ENCODE measurements around the gene CFAP97D1. TPM values are rescaled to one million over a fixed set of nuclear protein-coding genes. Genes with fewer than 3 reads are reported as not detected.

Gene CFAP97D1
- total RNA-seq, 1 donor from 2014 or later: 0.16 TPM

DNA sequence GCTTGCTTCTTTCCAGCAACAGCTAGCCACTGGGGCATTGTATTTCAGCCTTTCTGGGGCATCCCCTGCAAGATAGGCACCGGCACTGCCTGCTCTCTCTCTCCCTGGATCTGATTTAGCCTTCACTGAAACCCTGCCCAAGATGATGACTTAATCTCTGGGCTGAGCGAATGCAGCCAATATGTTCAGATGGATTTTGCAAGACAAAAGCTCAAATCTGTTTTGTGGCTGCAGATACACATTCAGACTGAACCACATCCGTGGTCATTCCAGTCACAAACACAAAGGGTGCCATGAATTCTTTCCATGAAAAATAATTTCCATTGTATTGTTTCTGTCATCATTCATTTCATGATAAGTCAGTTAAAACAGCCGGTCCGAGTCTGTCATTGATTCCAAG is 45.9 kb upstream of the CFAP97D1 start:
- no peaks in the 10 kb centered on the region for H3K27me3 ChIP-seq (ENCODE audit: insufficient read depth, low read length)
- H3K4me1 Mint-ChIP-seq (ENCODE audit: low read depth, unreplicated experiment): peaks cover 22% of the 10 kb centered on the region
- H3K4me3 ChIP-seq (ENCODE audit: insufficient read depth, low read depth, low read length): no peak overlapping the region
- H3K9me3 Mint-ChIP-seq (ENCODE audit: unreplicated experiment): peaks cover 2% of the 10 kb centered on the region
- H3K4me2 ChIP-seq (ENCODE audit: low read length): peak overlapping the region; percentile 49
- peak overlapping the region; percentile 21 for H3K9ac ChIP-seq (ENCODE audit: low read length)
- H3K4me1 ChIP-seq (ENCODE audit: insufficient read depth, low read length): peaks cover 26% of the 10 kb centered on the region
- peak overlapping the region; percentile 24 for H3K27ac ChIP-seq (ENCODE audit: low read depth, low read length)
- H3K27me3 Mint-ChIP-seq (ENCODE audit: low read depth, unreplicated experiment): no peaks in the 10 kb centered on the region
- H2AFZ ChIP-seq (ENCODE audit: low read depth, low read length): no peak overlapping the region
- H3K27ac Mint-ChIP-seq (ENCODE audit: unreplicated experiment): no peak overlapping the region
- FAIRE-seq (peak; percentile 96), DNase-seq (ENCODE audit: low read depth) (peak; percentile 95)
- H3K79me2 ChIP-seq (ENCODE audit: insufficient read depth, low read length): no peaks in the 10 kb centered on the region
- H3K36me3 Mint-ChIP-seq (ENCODE audit: low read depth, unreplicated experiment): no peaks in the 10 kb centered on the region
- no peak overlapping the region for H3K4me3 Mint-ChIP-seq (ENCODE audit: unreplicated experiment)
- TF ChIP-seq, protein P1, sequence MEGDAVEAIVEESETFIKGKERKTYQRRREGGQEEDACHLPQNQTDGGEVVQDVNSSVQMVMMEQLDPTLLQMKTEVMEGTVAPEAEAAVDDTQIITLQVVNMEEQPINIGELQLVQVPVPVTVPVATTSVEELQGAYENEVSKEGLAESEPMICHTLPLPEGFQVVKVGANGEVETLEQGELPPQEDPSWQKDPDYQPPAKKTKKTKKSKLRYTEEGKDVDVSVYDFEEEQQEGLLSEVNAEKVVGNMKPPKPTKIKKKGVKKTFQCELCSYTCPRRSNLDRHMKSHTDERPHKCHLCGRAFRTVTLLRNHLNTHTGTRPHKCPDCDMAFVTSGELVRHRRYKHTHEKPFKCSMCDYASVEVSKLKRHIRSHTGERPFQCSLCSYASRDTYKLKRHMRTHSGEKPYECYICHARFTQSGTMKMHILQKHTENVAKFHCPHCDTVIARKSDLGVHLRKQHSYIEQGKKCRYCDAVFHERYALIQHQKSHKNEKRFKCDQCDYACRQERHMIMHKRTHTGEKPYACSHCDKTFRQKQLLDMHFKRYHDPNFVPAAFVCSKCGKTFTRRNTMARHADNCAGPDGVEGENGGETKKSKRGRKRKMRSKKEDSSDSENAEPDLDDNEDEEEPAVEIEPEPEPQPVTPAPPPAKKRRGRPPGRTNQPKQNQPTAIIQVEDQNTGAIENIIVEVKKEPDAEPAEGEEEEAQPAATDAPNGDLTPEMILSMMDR (IDR thresholded peaks at IDR 0.05; ENCODE audit: insufficient read depth, low read depth, low read length): no peak
- no peak for TF ChIP-seq EZH2 (IDR thresholded peaks at IDR 0.05; ENCODE audit: insufficient read depth, low read length)
- H3K9me3 ChIP-seq (ENCODE audit: insufficient read depth, low read depth, low read length): no peaks in the 10 kb centered on the region
- no peaks in the 10 kb centered on the region for H4K20me1 ChIP-seq (ENCODE audit: insufficient read depth, low read length)
- H3K36me3 ChIP-seq (ENCODE audit: insufficient read depth, low read length): no peaks in the 10 kb centered on the region

DNA sequence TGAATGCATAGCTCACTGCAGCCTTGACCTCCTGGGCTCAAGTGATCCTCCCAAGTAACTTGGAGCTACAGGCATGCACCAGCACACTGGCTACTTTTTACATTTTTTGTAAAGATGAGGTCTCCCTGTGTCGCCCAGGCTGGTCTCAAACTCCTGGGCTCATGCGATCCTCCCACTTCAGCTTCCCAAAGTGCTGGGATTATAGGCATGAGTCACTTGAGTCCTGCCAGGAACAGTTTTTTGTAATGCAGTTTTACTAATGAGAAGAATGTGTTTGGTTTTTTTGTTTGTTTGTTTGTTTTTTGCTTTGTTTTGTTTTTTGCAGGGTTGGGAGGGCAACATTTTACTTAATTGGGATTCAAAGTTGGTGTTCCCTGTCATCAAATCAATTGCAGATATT is 43.8 kb upstream of the CFAP97D1 start:
- H3K4me3 ChIP-seq (ENCODE audit: insufficient read depth, low read depth, low read length): no peak overlapping the region
- H3K4me2 ChIP-seq (ENCODE audit: low read length): no peak overlapping the region
- no peaks in the 10 kb centered on the region for H3K79me2 ChIP-seq (ENCODE audit: insufficient read depth, low read length)
- peaks cover 3% of the 10 kb centered on the region for H3K9me3 Mint-ChIP-seq (ENCODE audit: unreplicated experiment)
- DNase-seq (ENCODE audit: low read depth): no peak
- H3K36me3 ChIP-seq (ENCODE audit: insufficient read depth, low read length): no peaks in the 10 kb centered on the region
- FAIRE-seq: no peak
- no peaks in the 10 kb centered on the region for H3K36me3 Mint-ChIP-seq (ENCODE audit: low read depth, unreplicated experiment)
- H3K27me3 ChIP-seq (ENCODE audit: insufficient read depth, low read length): no peaks in the 10 kb centered on the region
- H3K4me1 Mint-ChIP-seq (ENCODE audit: low read depth, unreplicated experiment): peaks cover 37% of the 10 kb centered on the region
- peak overlapping the region; percentile 8 for H3K4me3 Mint-ChIP-seq (ENCODE audit: unreplicated experiment)
- H3K9me3 ChIP-seq (ENCODE audit: insufficient read depth, low read depth, low read length): no peaks in the 10 kb centered on the region
- H2AFZ ChIP-seq (ENCODE audit: low read depth, low read length): no peak overlapping the region
- no peak overlapping the region for H3K27ac ChIP-seq (ENCODE audit: low read depth, low read length)
- H4K20me1 ChIP-seq (ENCODE audit: insufficient read depth, low read length): no peaks in the 10 kb centered on the region
- H3K27ac Mint-ChIP-seq (ENCODE audit: unreplicated experiment): no peak overlapping the region
- peaks cover 42% of the 10 kb centered on the region for H3K4me1 ChIP-seq (ENCODE audit: insufficient read depth, low read length)
- TF ChIP-seq, protein P1 (IDR thresholded peaks at IDR 0.05; ENCODE audit: insufficient read depth, low read depth, low read length): no peak
- no peak for TF ChIP-seq EZH2 (IDR thresholded peaks at IDR 0.05; ENCODE audit: insufficient read depth, low read length)
- H3K27me3 Mint-ChIP-seq (ENCODE audit: low read depth, unreplicated experiment): no peaks in the 10 kb centered on the region
- no peak overlapping the region for H3K9ac ChIP-seq (ENCODE audit: low read length)

DNA sequence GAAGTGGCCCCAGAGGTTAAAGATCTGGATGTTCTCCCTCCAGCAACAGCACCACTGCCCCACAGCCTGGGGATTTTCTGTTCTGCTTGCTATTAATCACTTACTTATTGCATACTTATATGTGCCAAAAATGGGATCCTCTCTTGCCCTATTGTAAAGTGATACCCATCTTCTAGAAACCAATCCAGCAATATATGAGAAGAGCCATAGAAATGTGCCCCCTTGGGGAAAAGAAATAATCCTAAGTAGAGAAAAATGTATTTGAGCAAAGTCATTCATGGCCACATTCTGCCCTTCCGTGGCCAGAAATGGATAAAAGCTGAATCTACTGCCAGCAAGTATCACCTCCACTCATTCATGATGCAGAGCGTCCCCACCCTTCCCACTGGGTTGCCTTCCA is 42.5 kb upstream of the CFAP97D1 start:
- Histone ChIP-seq H3K4me3 (ENCODE audit: insufficient read depth, low read depth, low read length) (no peak overlapping the region), H3K27ac (ENCODE audit: low read depth, low read length) (no peak overlapping the region), H3K79me2 (ENCODE audit: insufficient read depth, low read length) (no peaks in the 10 kb centered on the region), H3K4me1 (ENCODE audit: insufficient read depth, low read length) (peaks cover 40% of the 10 kb centered on the region), H2AFZ (ENCODE audit: low read depth, low read length) (no peak overlapping the region), H3K9me3 (ENCODE audit: insufficient read depth, low read depth, low read length) (no peaks in the 10 kb centered on the region), H3K36me3 (ENCODE audit: insufficient read depth, low read length) (no peaks in the 10 kb centered on the region), H3K4me2 (ENCODE audit: low read length) (no peak overlapping the region), H3K27me3 (ENCODE audit: insufficient read depth, low read length) (no peaks in the 10 kb centered on the region), H4K20me1 (ENCODE audit: insufficient read depth, low read length) (no peaks in the 10 kb centered on the region), H3K9ac (ENCODE audit: low read length) (no peak overlapping the region)
- Mint-ChIP-seq H3K9me3 (ENCODE audit: unreplicated experiment) (peaks cover 6% of the 10 kb centered on the region), H3K4me1 (ENCODE audit: low read depth, unreplicated experiment) (peaks cover 33% of the 10 kb centered on the region), H3K36me3 (ENCODE audit: low read depth, unreplicated experiment) (no peaks in the 10 kb centered on the region), H3K4me3 (ENCODE audit: unreplicated experiment) (no peak overlapping the region), H3K27me3 (ENCODE audit: low read depth, unreplicated experiment) (no peaks in the 10 kb centered on the region), H3K27ac (ENCODE audit: unreplicated experiment) (no peak overlapping the region)
- DNase-seq (ENCODE audit: low read depth) (no peak), FAIRE-seq (no peak)
- TF ChIP-seq EZH2 (IDR thresholded peaks at IDR 0.05; ENCODE audit: insufficient read depth, low read length): no peak

All from astrocyte (in vitro differentiated cells and primary cell).